HCT116 (cell line): ENCODE data around the gene STARD7. TPM values are rescaled to one million over a fixed set of nuclear protein-coding genes. Genes with fewer than 3 reads are reported as not detected.

ENCODE experiments used
- ATAC-seq: fragments of 200-7000 bp; cut with Tn5 transposase; 2 replicates; pipeline ENCODE4 v1.9.1; 2020; ENCODE audit warnings: mild to moderate bottlenecking, moderate library complexity
- BruUV-seq: library from RNA; stranded (reverse); fragments of 400-500 nt; replicated peaks from 2 replicates; lab custom pipeline; 2021; lab: Mats Ljungman, UMichigan
- CTCF ChIA-PET: fragments of 300-600 bp; sonication (Branson Sonifier 250); formaldehyde crosslinking; loops from one replicate; lab custom pipeline; 2021; ENCODE audit warnings: antibody characterized with exemption; lab: Charles Lee
- POLR2A ChIA-PET: fragments of 300-600, 350-600 bp; sonication (Branson Sonifier 250); formaldehyde crosslinking; loops from one replicate; lab custom pipeline; 2021; ENCODE audit warnings: antibody characterized with exemption; lab: Charles Lee
- RAD21 ChIA-PET, 2 experiments: fragments of 300-600 bp; sonication (Branson Sonifier 250); formaldehyde crosslinking; loops; one replicate each; lab custom pipeline; 2023; ENCODE audit warnings: low total read pairs in 2 of 2; ENCODE audit not compliant: uncharacterized antibody in 2 of 2, unreplicated experiment in 2 of 2, low non-redundant PET in 1 of 2; lab: Charles Lee
- DNase-seq: peaks from one replicate; pipeline ENCODE4 v3.0.0-alpha.2; 2010; ENCODE audit warnings: low read depth, low spot score
- H2AFZ ChIP-seq: fragments of 200-600 bp; shearing (Covaris generic), sonication (generic); 2 replicates; pipeline ENCODE4 v1.6.1; 2017; ENCODE audit warnings: low read depth, mixed run types, mixed read lengths, antibody characterized with exemption, low read length; ENCODE audit not compliant: poor library complexity, severe bottlenecking
- H3K27ac ChIP-seq: 2 replicates; pipeline ENCODE4 v1.5.1; 2012; ENCODE audit warnings: low read depth, low read length
- H3K27me3 ChIP-seq: fragments of 200-600 bp; sonication (generic); 2 replicates; pipeline ENCODE4 v1.6.1; 2016; ENCODE audit warnings: mixed run types, low read length, mixed read lengths; ENCODE audit not compliant: insufficient read depth
- H3K36me3 ChIP-seq, 2 experiments: fragments of 200-500 bp in 1 of 2; fragments of 200-600 bp in 1 of 2; sonication (Bioruptor generic) in 1 of 2; sonication (generic) in 1 of 2; 2 replicates each; pipeline versions ENCODE4 v1.5.1 to v1.6.1; 2014 to 2016; ENCODE audit warnings: low read length in 2 of 2, inconsistent platforms in 1 of 2, mixed read lengths in 1 of 2, mixed run types in 1 of 2; ENCODE audit not compliant: insufficient read depth in 2 of 2, control insufficient read depth in 1 of 2
- H3K4me1 ChIP-seq, 2 experiments: fragments of 200-600 bp in 1 of 2; sonication (generic) in 1 of 2; 2 replicates each; pipeline versions ENCODE4 v1.5.1 to v1.6.1; 2012 to 2017; ENCODE audit warnings: low read length in 2 of 2, inconsistent platforms in 1 of 2, mild to moderate bottlenecking in 1 of 2, mixed read lengths in 1 of 2, mixed run types in 1 of 2, moderate library complexity in 1 of 2; ENCODE audit not compliant: insufficient read depth in 2 of 2, control insufficient read depth in 1 of 2
- H3K4me2 ChIP-seq: fragments of 200-600 bp; sonication (generic); 2 replicates; pipeline ENCODE4 v1.6.1; 2017; ENCODE audit warnings: mixed run types, low read length, mixed read lengths
- H3K4me3 ChIP-seq, 2 experiments: fragments of 200-600 bp in 1 of 2; sonication (generic) in 1 of 2; replicated peaks in 1 of 2; 2 replicates each; pipeline ENCODE4 v1.5.1; 2011 to 2016; ENCODE audit warnings: low read length in 2 of 2, control low read depth in 1 of 2, low read depth in 1 of 2, mild to moderate bottlenecking in 1 of 2, mixed read lengths in 1 of 2, mixed run types in 1 of 2
- H3K79me2 ChIP-seq: fragments of 200-600 bp; sonication (generic); 2 replicates; pipeline ENCODE4 v1.6.1; 2017; ENCODE audit warnings: mild to moderate bottlenecking, mixed run types, low read length, moderate library complexity, mixed read lengths; ENCODE audit not compliant: insufficient read depth
- H3K9ac ChIP-seq: fragments of 200-600 bp; sonication (generic); 2 replicates; pipeline ENCODE4 v1.6.1; 2016; ENCODE audit warnings: low read length, mixed read lengths
- H3K9me2 ChIP-seq: fragments of 200-600 bp; sonication (generic), shearing (Covaris generic); 2 replicates; pipeline ENCODE4 v1.6.1; 2017; ENCODE audit warnings: mixed run types, mild to moderate bottlenecking, moderate library complexity; ENCODE audit not compliant: insufficient read depth
- H3K9me3 ChIP-seq, 2 experiments: fragments of 200-500 bp in 1 of 2; fragments of 200-600 bp in 1 of 2; sonication (Bioruptor generic) in 1 of 2; sonication (generic) in 1 of 2; 2 replicates each; pipeline ENCODE4 v1.6.1; 2014 to 2017; ENCODE audit warnings: low read length in 2 of 2, mixed read lengths in 2 of 2, inconsistent platforms in 1 of 2, low read depth in 1 of 2, mild to moderate bottlenecking in 1 of 2, mixed run types in 1 of 2, moderate library complexity in 1 of 2; ENCODE audit not compliant: control insufficient read depth in 1 of 2, insufficient read depth in 1 of 2
- H4K20me1 ChIP-seq: fragments of 200-600 bp; sonication (generic), shearing (Covaris generic); 2 replicates; pipeline ENCODE4 v1.6.1; 2017; ENCODE audit warnings: mixed run types, mild to moderate bottlenecking, moderate library complexity; ENCODE audit not compliant: insufficient read depth
- ATF3 ChIP-seq: IDR thresholded peaks from 2 replicates; pipeline ENCODE4 v1.6.1; 2012
- CBX3 ChIP-seq: IDR thresholded peaks from 2 replicates; pipeline ENCODE4 v1.6.1; 2012; ENCODE audit warnings: low read depth
- CEBPB ChIP-seq: IDR thresholded peaks from 2 replicates; pipeline ENCODE4 v1.6.1; 2012; ENCODE audit warnings: low read depth
- CTCF ChIP-seq, 3 experiments: fragments of 200-600 bp in 1 of 3; sonication (generic) in 1 of 3; IDR thresholded peaks in 2 of 3; conservative IDR thresholded peaks in 1 of 3; 2 replicates each; pipeline ENCODE4 v1.5.1; 2012 to 2017; ENCODE audit warnings: low read depth in 2 of 3, low read length in 2 of 3, antibody characterized with exemption in 1 of 3, borderline replicate concordance in 1 of 3, control low read depth in 1 of 3, mild to moderate bottlenecking in 1 of 3, mixed read lengths in 1 of 3, mixed run types in 1 of 3, moderate library complexity in 1 of 3; ENCODE audit not compliant: insufficient read depth in 1 of 3
- ELF1 ChIP-seq: IDR thresholded peaks from 2 replicates; pipeline ENCODE4 v1.6.1; 2012; ENCODE audit warnings: low read depth, borderline replicate concordance
- EZH2 ChIP-seq: fragments of 200-600 bp; sonication (generic); IDR thresholded peaks from 2 replicates; pipeline ENCODE4 v1.6.1; 2017; ENCODE audit warnings: antibody characterized with exemption, mixed run types
- EZH2phosphoT487 ChIP-seq: fragments of 200-600 bp; IDR thresholded peaks from 2 replicates; pipeline ENCODE4 v1.6.1; 2018; ENCODE audit warnings: antibody characterized with exemption, borderline replicate concordance
- MAX ChIP-seq: IDR thresholded peaks from 2 replicates; pipeline ENCODE4 v1.6.1; 2012
- POLR2A ChIP-seq: IDR thresholded peaks from 2 replicates; pipeline ENCODE4 v1.7.0; 2011; ENCODE audit warnings: borderline replicate concordance; ENCODE audit not compliant: insufficient read depth, insufficient read length; ENCODE audit errors: extremely low read depth
- POLR2AphosphoS5 ChIP-seq: IDR thresholded peaks from 2 replicates; pipeline ENCODE4 v1.6.1; 2011; ENCODE audit warnings: mild to moderate bottlenecking, low read depth, low read length, moderate library complexity
- RAD21 ChIP-seq: IDR thresholded peaks from 2 replicates; pipeline ENCODE4 v1.6.1; 2012; ENCODE audit warnings: low read depth, mild to moderate bottlenecking
- REST ChIP-seq: IDR thresholded peaks from 2 replicates; pipeline ENCODE4 v1.6.1; 2012; ENCODE audit warnings: low read depth
- SIN3A ChIP-seq: IDR thresholded peaks from 2 replicates; pipeline ENCODE4 v1.6.1; 2012; ENCODE audit warnings: low read depth
- SP1 ChIP-seq: IDR thresholded peaks from 2 replicates; pipeline ENCODE4 v1.6.1; 2012; ENCODE audit warnings: low read depth
- SRF ChIP-seq: IDR thresholded peaks from 2 replicates; pipeline ENCODE4 v1.6.1; 2012; ENCODE audit warnings: low read depth
- TCF7L2 ChIP-seq: IDR thresholded peaks from 2 replicates; pipeline ENCODE4 v1.7.0; 2011; ENCODE audit warnings: borderline replicate concordance, inconsistent platforms; ENCODE audit not compliant: insufficient read depth, insufficient read length; ENCODE audit errors: extremely low read depth
- YY1 ChIP-seq: IDR thresholded peaks from 2 replicates; pipeline ENCODE4 v1.6.1; 2011; ENCODE audit warnings: low read length, low read depth, moderate library complexity, mild to moderate bottlenecking; ENCODE audit not compliant: insufficient replicate concordance; ENCODE audit errors: extremely low read depth
- ZBTB33 ChIP-seq: IDR thresholded peaks from 2 replicates; pipeline ENCODE4 v1.6.1; 2011; ENCODE audit warnings: mild to moderate bottlenecking, low read length, moderate library complexity; ENCODE audit not compliant: insufficient replicate concordance; ENCODE audit errors: extremely low read depth
- ZFX ChIP-seq: fragments of 450-650 bp; IDR thresholded peaks from 2 replicates; pipeline ENCODE4 v1.6.1; 2017
- intact Hi-C: fragments of 100-400 bp; cut with micrococcal nuclease; formaldehyde crosslinking; loops from 2 replicates; pipeline ENCODE4 v1.10.0; 2022
- total RNA-seq: library from RNA; stranded (reverse); gene quantifications from one replicate; pipeline ENCODE4 v1.2.1, GENCODE V29; 2021; ENCODE audit not compliant: unreplicated experiment

STARD7 gene
- total RNA-seq, 1 experiment from 2014 or later = 160 TPM

- Histone ChIP-seq H3K27me3 (no peaks in the 10 kb centered on the region), H4K20me1 (no peaks in the 10 kb centered on the region), H3K9me2 (no peaks in the 10 kb centered on the region), H2AFZ (no peak overlapping the region), H3K4me1 (peaks cover 0 to 3% of the 10 kb centered on the region in 2 experiments; a peak in 1 of 4 replicates), H3K27ac (no peak overlapping the region), H3K9me3 (peaks cover 0 to 4% of the 10 kb centered on the region in 2 experiments; a peak in 1 of 4 replicates), H3K36me3 (no peaks in the 10 kb centered on the region), H3K4me2 (no peak overlapping the region), H3K79me2 (no peaks in the 10 kb centered on the region), H3K9ac (no peak overlapping the region), H3K4me3 (no peak overlapping the region)
- ATAC-seq = no peak
- ChIA-PET POLR2A (no interaction called here), CTCF (no interaction called here), RAD21 (no interaction called here)
- BruUV-seq = no TSS peak
- no peak for DNase-seq
- intact Hi-C loops = no loop called here
- TF ChIP-seq ZBTB33 (no peak), TCF7L2 (no peak), CTCF (IDR thresholded peaks at IDR 0.05 in 2 of 3, conservative IDR thresholded peaks at IDR 0.05 in 1 of 3; ENCODE audit: borderline replicate concordance in 1 of 3, insufficient read depth in 1 of 3, low read depth in 2 of 3, low read length in 2 of 3) (no peak), RAD21 (no peak), REST (no peak), SRF (no peak), YY1 (no peak), MAX (no peak), EZH2 (no peak), ATF3 (no peak), CEBPB (no peak), EZH2phosphoT487 (no peak), ELF1 (no peak), SP1 (no peak), ZFX (no peak), POLR2A (no peak), CBX3 (no peak), SIN3A (no peak), POLR2AphosphoS5 (no peak)
Measured at GRCh38 chr2:96171831-96172230, 36.8 kb downstream of the STARD7 start.
